NCI-H2196 treated with DMSO at 0.1 percent for 48 hours (cell line): ENCODE data around the gene VPS16.

Source experiments
- DNase-seq: peaks from one replicate; lab custom pipeline; 2025; ENCODE audit not compliant: unreplicated experiment; lab: John Stamatoyannopoulos, UW

The VPS16 gene

DNA sequence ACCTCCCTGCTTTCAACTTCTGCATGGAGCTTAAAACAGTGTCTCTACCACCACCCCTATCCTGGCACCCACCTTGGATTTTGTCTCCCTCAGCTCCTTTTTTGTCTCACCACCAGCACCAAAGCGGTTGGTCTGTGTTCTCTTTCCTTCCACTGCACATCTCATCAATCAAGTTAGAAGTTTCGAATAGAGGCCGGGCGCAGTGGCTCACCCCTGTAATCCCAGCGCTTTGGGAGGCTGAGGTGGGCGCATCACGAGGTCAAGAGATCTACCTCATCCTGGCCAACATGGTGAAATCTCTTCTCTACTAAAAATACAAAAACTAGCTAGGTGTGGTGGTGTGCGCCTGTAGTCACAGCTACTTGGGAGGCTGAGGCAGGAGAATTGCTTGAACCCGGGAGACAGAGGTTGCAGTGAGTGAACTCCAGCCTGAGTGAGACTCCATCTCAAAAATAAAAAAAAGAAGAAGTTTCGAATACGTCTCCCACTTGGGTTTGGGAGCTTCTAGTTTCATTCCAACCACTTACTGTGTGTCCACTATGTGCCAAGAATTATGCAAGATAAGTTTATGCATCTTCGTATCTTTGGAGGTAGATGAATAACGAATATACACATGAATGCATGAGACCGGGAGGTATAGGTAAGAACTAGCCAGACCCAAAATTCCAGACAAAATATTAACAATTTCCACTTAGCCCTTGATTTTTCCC lies 6.0 kb upstream of the VPS16 start:
- DNase-seq = no peak

DNA sequence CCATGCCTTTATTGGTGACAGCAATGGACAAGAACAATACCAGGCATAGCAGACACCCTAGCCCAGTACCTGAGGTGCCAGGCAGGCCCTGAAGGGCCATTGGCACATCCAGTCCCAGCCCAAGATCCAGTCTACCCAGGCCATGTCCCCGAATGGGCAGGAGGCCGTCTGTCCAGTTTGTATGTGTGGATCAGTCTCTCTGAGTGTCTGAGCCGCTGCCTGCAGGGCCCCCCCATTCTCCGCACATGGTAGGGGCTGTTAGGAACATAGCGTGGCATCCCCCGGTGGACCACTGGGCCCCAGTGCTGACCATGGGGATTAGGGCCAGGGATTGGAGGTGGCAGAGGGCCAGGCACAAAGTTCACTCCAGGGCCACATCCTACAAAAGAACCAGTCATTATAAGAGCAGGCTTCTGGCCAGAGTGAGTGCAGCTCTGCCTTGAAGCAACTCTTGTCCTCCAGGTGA lies 5.2 kb upstream of the VPS16 start:
- no peak for DNase-seq

DNA sequence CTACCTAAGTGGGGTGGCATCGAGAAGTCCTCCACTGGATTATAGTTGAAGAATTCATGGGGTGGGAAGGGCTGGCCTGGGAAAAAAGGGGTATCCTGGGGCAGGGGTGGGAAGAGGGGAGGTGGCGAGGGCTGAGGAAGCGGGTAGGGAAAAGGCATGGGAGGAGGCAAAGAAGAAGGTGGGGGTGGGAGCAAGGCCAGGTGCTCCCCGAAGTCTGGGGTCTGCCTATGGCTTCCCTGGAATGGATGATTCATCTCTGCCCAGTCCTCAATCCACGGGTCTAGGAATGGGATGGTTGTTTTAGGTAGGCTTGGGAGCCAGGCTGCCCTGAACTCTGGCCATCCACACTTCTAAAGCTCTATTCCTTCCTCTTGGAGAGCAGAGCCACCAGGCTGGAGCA lies 4.5 kb upstream of the VPS16 start:
- DNase-seq = no peak

DNA sequence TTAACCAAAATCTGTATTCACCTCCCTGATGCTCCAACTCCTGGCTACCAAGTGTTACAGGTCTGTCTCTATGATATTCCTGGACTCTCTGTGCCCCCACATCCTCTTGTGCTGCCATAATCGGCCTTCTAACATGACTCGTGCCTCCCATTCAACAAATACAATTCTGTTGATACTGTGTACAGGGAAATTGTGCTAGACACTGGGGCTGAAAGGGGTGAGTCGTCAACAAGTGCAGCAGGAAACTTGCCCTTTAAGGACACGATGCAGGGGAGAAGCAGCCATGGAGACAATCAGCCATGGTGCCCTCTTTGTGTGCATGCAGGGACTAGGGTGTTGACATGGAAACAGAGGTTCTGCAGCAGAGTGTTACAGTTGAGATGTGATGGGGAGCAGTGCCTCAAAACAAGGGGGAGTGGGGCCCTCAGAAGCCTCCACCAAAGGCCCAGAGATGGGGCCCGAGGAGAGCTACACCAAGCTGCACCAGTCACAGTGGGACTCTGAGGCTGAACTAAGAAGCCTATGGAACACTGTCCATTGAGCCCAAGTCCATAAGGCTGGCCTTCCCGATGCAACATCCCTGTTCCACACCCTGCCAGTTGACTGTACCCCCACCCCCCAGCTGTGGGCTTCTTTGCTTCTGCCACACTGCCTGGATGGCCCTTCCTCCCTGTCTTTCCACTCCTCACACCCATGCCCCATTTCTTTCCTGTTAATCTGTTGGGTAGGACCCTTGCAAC lies 3.2 kb upstream of the VPS16 start:
- DNase-seq = no peak

DNA sequence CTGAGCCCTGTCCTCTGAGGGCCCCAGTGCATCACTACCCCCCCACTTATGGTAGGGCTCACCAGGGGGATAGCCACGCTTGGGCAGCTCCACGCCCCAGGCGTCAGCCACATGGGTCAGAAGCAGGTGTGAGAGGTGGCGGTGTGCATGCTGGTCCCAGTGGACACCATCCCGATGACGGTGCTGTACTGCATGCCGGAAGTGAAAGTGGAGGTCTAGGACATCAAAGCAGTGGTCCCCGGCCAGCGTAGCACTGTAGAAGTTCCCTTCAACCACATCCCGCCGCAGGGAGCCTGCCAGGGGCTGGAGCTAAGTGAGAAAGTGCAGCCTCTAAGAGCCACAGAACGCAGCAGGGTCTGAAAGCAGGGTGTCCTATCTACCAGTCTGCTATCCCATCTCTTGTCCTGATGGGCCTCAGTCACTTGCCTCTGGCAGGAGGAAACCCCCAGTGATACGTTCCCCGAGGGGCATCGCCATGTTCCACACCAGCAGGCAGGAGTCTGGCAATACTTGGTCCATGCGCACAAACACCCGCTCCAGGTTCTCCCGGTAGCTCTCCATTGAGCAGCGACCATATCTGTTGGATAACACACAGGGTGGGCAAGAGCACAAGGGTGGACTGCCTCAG lies 2.3 kb upstream of the VPS16 start:
- DNase-seq = no peak

DNA sequence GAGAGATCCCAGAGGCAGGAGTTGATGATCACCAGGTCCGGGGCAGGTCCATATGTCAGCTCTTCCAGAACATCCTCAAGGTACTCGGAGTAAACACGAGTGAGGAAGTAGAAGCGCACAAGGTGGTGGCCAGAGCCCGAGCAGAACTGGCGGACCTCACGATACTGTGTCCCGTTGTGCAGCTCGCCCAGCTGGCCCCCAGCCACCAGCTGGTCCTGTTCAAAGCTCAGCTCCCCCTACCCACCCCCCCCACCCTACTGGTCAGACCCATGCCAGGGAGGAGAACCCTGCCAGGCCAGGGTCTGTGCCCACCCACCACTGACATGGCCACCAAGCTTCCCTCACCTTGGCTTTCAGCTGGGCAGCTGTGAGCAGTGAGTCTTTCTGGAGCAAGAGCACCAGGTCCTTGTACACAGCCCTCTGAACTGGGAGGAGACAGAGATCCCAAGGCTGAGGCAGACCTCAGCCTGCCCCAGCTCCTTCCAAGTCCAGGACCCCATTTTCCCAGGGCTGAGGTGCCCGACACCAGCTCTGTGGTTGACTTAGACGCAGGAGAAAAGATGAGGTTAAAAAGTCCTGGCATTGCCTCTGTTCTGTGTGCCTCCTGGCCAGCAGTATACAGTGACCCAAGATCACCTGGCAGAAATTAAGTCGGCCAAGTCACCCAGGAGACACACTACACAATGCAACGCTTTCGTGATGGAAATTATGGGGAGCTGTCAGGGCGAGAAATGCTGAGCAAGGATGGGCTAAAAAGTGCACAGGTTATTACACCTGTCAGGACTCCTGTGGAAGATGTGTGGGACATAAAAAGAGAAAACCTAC lies 1.5 kb upstream of the VPS16 start:
- no peak for DNase-seq

DNA sequence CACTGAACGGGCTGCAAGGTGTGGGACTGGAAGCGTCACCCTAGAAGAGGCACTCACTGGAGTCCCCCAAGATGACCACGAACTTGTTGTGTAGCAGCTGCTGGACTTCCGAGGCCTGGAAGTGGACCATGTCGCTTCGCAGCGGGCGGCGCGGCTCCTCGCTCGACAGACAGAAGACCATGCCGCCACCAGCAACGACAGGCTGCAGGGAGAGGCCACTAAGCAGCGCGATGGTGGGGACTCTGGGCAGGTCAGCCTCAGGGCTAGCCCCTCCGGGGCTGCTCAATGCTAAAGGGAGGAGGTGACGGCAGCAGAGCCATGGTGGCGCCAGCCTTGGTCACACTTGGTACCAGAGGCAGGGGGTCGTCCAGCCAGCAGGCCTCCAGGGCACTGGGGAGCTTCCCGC lies 810 bp upstream of the VPS16 start:
- DNase-seq = no peak

DNA sequence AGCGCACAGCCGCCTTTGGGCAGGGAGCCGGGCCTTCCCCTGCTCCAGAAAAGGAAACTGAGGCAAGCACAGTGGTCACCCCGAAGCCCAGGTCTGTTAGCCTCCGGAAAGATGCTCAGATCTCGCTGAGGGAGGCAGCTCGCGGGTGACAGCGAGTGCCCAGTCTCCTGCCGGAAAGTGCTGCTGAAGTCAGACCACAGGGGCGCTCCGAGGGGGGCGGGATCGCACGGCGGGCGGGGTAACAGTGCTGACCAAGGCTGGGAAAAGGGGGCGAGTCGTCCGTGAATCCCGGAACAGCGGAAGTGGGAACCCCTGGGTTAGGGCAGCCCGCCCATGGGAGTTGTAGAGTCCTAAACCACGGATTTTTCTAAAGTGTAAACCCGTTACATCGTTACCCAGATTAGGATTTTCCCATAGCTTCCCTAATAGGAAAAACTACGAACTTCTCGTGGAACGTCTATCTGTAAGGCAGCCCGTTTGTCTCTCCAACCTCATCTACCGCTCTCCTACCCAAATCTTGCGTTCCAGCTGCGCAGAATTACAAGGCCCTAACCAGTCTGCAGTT lies 504 bp downstream of the VPS16 start:
- DNase-seq = no peak

DNA sequence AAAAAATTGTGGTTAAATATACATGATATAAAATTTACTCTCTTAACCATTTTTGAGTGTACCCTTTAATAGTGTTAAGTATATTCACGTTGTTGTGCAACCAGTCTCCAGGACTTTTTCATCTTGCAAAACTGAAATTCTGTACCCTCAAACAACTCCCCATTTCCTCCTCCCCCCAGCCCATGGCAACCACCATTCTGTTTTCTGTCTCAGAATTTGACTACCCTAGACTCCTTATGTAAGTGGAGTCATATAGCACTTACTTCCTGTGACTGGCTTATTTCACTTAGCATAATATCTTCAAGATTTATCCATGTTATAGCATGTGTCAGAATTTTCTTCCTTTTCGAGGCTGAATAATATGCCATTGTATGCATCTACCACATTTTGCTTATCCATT lies 5.1 kb downstream of the VPS16 start:
- DNase-seq = no peak

DNA sequence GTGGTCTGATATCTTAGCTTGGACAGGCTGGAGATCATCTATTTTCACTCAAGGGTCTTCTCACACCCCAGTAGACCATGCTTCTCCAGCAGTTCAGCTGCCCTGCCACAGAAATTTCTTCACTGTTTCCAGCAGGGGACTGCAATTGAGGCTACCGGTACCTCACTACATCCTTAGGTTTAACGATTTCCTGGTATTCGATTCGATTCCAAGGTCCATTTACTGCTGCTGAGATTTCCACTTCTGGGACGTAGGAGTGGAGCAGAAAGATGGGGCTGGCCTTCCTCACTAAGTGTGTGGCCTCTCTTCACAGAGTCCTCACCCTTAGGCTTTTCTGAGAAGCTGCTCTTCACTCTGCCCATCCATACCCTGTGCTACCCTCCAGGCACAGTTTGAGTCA lies 6.2 kb downstream of the VPS16 start:
- no peak for DNase-seq

DNA sequence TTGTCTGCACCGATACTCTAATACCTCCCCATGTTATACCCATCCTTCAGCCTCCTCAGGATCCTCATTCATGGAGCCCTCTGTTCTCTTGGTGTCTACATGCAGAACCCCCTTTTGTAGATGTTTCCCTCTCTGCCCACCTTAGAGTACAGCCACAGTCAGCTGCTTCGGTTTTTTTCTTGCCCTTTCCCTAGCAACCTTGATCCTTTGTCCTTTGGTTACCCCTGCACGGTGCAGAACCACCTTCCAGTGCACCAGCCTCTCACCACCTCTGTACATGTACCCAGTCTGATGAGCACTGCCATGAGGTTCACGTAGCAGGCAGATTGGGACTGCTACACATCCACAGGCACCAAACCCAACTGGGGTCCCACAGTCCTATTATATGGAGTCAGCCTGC lies 7.3 kb downstream of the VPS16 start:
- DNase-seq = no peak

DNA sequence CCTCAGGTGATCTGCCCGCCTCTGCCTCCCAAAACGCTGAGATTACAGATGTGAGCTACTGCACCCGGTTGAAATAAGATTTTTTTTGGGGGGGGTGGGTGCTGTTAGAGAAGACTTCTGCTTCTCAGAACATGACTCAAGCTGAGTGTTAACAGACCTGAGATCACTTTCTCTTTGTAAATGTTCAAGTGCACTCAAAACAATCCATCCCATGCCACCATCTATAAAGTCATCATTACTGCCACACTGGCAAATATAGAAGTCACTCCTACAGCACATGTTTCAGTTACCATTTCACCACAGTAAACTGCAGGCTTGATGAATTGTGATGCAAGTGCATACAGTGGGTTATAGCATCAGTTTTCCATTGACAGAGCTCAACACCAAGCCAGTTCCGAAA lies 9.0 kb downstream of the VPS16 start:
- DNase-seq = no peak

DNA sequence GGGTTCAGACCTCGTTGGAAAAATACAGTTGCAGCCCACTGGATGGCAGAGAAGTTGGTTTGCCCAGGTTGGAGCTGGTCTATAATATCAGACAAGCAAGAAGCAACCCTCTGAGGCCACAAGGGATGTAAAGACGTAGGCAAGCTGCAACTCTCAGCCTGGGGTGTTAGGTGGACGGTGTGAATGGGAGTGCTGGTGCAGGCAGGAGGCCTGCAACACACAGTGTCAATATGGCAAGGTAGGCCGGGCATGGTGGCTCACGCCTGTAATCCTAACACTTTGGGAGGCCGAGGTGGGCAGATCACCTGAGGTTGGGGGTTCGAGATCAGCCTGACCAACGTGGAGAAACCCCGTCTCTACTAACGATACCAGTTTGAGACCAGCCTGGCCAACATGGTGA lies 10.5 kb downstream of the VPS16 start:
- no peak for DNase-seq

DNA sequence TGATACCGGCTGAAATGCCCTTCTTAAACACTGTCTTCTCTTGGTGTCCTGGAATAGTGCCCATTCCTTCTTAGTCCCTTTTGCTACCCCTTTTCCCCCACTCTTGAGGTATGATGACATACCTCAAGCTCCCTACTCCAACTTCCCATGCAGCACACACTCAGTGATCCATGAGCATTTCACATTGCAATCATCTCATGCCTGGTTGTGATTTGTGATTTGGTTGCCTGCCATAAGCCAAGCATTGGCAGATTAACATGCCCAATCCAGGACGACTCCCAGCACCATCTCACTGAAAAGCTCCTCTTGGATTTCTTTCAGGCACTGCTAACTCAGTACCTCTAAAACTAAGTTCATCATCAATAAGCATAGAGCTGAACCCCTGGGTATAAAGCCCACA lies 18.0 kb downstream of the VPS16 start:
- DNase-seq = no peak

DNA sequence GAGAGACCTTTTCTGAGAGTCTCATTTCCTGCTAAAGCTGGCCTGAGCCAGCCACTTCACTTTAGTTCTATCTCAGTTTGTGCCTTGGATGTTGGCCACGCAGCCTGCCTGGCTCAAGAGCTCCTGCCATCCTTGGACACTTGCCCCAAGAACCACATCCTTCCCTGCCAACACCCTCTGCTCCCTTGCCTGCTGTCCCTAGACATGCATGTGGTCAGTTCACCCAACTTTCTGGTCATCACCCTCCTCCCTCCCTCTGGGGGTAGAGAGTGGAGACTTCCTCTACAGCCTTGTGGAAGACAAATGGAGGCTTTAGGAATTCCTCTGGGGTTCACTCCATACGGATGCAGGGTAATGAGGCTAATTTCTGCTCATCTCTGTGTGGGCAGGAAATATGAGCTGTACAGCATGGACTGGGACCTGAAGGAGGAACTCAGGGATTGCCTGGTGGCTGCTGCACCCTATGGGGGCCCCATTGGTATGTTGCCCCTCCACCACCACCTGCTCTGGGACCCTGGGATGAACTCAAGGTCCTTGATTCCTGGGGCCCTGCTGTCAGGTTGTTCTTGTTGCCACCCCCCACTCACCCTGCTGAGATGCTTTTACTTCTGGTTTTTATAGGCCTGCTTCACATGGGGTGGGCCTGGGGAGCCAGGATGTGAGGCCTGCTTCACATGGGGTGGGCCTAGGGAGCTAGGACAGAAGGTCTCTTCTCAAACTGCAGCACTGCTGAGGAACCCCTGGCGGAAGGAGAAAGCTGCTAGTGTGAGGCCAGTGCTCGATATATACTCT lies 19.0 kb downstream of the VPS16 start:
- DNase-seq = peak; percentile 21

DNA sequence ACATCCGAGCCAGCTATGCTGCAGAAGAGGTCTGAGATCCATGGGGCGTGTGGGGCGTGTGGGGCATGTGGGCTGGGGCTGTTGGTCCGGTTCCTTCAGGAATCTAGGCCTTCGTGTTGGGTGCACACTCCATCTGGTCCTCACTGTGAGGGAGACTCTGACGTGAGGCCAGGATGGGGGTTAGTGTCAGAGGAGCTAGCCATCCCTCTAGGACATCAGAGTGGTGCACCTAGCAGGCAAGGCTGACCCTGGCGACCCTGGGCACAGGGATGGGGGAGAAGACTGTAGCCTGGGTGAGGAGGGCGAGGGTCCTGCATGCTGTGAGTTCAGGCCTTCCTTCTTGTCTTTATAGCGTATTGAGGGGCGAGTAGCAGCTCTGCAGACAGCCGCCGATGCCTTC lies 24.1 kb downstream of the VPS16 start:
- DNase-seq = no peak

DNA sequence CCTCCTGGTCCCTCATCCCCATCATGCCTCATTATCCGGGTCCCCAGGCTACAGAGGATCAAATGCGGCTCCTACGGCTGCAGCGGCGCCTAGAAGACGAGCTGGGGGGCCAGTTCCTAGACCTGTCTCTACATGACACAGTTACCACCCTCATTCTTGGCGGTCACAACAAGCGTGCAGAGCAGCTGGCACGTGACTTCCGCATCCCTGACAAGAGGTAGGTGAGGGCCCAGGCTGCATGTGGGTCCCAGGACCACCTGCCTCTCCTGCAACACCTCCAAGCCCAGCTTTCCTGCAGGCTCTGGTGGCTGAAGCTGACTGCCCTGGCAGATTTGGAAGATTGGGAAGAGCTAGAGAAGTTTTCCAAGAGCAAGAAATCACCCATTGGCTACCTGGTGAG lies 24.6 kb downstream of the VPS16 start:
- no peak for DNase-seq

DNA sequence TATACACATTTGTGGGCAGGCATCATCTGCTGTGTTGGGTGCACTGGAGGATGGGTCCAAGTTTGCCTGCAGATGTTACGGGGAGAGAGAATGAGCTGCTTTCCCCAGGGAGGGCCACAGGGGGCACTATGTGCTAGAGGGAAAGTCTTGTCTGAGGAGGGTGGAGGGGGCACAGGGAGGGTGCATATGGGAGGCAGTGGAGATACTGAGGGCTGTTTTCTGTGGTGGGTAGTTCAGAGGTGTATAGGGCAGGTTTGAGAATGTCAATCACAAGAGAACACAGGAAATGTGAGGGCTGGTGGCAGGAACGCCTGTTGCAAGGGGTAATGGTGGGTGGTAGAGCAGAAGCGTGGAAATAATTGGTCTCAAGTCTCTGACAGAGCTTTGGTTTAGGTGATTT lies 25.1 kb downstream of the VPS16 start:
- no peak for DNase-seq

DNA sequence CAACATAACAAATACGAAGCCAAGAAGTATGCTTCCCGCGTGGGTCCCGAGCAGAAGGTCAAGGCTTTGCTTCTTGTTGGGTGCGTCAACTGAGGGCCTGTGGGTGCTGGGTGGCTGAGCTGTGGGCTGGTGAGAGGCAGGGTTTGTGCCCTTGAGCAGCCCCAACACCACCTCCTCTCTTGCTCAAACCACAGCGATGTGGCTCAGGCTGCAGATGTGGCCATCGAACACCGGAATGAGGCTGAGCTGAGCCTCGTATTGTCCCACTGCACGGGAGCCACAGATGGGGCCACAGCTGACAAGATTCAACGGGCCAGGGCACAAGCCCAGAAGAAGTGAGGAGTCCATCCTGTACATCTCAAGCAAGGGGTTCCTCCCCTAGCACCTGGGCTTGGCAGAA lies 25.7 kb downstream of the VPS16 start:
- DNase-seq = no peak

DNA sequence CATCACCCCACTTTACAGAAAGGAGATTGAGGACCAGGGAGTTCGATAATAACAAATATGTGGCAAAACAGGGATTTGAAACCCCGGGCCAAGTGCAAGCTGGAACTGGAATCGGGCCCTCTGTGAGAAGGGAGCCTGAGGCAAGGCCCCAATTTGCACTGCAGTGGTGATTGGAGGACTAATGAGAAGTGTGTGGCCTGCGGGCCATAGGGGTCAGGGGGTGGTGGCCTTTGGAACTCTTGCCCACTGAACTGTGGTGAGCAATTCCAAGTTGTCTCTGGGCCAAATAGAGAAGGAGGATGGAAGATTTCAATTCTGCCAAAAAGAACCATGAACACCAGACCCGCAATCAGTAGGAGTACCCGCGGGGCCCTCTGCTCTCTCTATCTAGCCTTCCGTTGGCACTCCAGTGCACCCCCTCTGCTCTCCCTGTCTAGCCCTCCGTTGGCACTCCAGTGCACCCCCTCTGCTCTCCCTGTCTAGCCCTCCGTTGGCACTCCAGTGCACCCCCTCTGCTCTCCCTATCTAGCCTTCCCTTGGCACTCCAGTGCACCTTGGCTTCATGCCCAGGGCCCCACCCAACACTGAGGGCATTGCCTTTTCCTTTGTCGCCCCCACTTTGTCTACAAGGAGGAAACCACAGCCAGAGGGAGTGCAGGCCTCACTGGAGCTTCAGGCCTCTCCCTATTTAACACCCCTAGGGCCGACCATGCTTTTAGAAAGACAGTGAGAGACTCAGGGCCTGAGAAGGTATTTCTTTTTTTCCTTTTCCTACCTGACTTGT lies 26.7 kb downstream of the VPS16 start:
- no peak for DNase-seq
